GM21390 (cell line): ENCODE data around the gene RGS4.

Experiments used
- ATAC-seq: cut with Tn5 transposase; IDR thresholded peaks from one replicate; pipeline ENCODE4 v1.9.1; 2021; ENCODE audit not compliant: unreplicated experiment

The RGS4 gene

GRCh38 chr1:163094589-163094988 is 25.4 kb downstream of the RGS4 start:
- ATAC-seq, result no peak

- no peak for ATAC-seq
Observed at GRCh38 chr1:163095213-163095612, 26.1 kb downstream of the RGS4 start.

- ATAC-seq, result no peak
Observed at GRCh38 chr1:163102590-163102989, 33.4 kb downstream of the RGS4 start.

GRCh38 chr1:163104385-163105099 is 35.4 kb downstream of the RGS4 start:
- ATAC-seq, result no peak

DNA sequence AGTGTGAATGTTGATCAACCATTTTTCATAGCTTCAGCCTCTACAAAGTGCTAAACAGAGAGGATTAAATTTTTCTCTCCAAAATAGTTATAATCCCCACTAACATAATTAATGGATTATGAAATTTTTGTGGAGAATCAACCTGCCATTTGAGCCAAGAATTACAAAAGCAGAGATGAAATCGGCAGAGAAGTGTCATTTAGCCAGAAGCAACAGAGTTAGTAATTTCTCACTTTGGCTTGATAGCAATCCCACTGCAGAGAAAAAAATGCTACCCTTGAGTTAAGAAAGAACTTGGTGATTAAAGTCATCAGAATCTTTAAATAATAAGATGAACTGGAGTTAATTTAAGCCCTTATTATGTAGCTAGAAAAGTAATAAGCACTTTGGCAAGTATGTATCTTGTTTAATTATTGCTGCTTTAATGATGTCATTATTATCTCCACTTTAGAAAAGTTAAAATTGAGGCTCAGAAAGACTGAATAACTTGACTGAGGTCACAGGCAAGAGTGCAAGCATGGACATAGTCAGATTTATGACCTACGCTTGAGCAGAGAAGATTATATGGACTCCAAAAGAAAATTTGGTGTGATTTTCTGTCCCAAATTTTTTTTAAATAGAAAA is 37.3 kb downstream of the RGS4 start:
- no peak for ATAC-seq

- ATAC-seq, result no peak
Observed at GRCh38 chr1:163107655-163108054, 38.5 kb downstream of the RGS4 start.

DNA sequence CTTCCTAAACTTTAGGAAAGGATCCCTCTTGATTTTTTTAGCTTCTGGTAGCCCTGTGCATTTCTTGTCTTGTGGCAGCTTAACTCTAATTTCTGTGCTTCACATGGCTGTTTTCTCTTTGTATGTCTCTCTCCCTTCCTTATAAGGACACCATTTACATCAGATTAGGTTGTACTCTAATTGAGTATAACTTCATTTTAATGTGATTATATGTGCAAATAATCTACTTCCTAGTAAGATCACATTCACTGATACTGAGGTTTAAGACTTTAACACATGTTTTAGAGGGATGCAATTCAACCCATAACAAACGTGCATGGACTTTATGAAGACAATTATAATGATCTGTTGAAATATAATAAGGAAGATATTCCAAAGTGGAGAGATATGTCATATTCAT is 46.7 kb downstream of the RGS4 start:
- ATAC-seq, result no peak

GRCh38 chr1:163119707-163120106 is 50.5 kb downstream of the RGS4 start:
- no peak for ATAC-seq

GRCh38 chr1:163120372-163120771 is 51.2 kb downstream of the RGS4 start:
- ATAC-seq, result no peak

DNA sequence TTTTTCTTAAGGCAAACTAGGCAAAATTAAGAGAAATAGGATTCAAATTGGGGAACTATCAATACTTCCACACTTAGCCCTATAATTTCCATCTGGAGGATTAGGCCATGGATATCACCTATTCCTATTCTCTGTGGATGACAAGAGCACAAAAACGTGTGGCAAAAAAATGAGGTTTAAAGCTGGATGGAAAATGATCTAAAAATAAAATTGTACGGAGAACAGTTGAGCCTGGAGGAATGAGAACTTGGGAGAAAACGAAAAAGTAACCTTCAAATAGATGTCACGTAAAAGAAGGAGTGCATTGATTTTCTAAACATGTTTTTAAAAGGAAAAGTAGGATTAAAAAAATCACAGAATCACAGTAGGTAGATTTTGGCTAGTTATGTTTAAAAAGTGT is 55.7 kb downstream of the RGS4 start:
- no peak for ATAC-seq
